Subcutaneous abdominal adipose tissue (tissue), 5 donors: Measurements from ENCODE around the gene PRMT7.

Experiments used
- H3K27ac ChIP-seq: one replicate; pipeline ENCODE4 v1.7.0; 2013; ENCODE audit warnings: low read depth, mild to moderate bottlenecking, inconsistent platforms, low read length, moderate library complexity
- H3K27me3 ChIP-seq, 5 donors: one replicate each; pipeline ENCODE4 v1.7.0; 2013; ENCODE audit warnings: low read length in 5 of 5, inconsistent platforms in 1 of 5; ENCODE audit not compliant: control insufficient read depth in 5 of 5, insufficient read depth in 4 of 5
- H3K36me3 ChIP-seq, 5 donors: one replicate each; pipeline ENCODE4 v1.7.0; 2013; ENCODE audit warnings: low read length in 5 of 5; ENCODE audit not compliant: control insufficient read depth in 5 of 5, insufficient read depth in 5 of 5
- H3K4me1 ChIP-seq, 5 donors: one replicate each; pipeline ENCODE4 v1.7.0; 2013; ENCODE audit warnings: low read length in 5 of 5, mild to moderate bottlenecking in 3 of 5, moderate library complexity in 1 of 5; ENCODE audit not compliant: control insufficient read depth in 5 of 5, insufficient read depth in 5 of 5
- H3K4me3 ChIP-seq, 5 donors: one replicate each; pipeline ENCODE4 v1.7.0; 2013; ENCODE audit warnings: low read length in 5 of 5, low read depth in 1 of 5
- H3K9ac ChIP-seq, 5 donors: one replicate each; pipeline ENCODE4 v1.7.0; 2013; ENCODE audit warnings: low read length in 5 of 5, mild to moderate bottlenecking in 4 of 5, moderate library complexity in 3 of 5
- H3K9me3 ChIP-seq, 5 donors: one replicate each; pipeline ENCODE4 v1.7.0; 2013; ENCODE audit warnings: low read length in 5 of 5; ENCODE audit not compliant: control insufficient read depth in 5 of 5
- donor health status: healthy.
- donor health status: healthy.
- donor health status: healthy.
- donor health status: healthy.
- donor health status: healthy.

PRMT7 gene

DNA sequence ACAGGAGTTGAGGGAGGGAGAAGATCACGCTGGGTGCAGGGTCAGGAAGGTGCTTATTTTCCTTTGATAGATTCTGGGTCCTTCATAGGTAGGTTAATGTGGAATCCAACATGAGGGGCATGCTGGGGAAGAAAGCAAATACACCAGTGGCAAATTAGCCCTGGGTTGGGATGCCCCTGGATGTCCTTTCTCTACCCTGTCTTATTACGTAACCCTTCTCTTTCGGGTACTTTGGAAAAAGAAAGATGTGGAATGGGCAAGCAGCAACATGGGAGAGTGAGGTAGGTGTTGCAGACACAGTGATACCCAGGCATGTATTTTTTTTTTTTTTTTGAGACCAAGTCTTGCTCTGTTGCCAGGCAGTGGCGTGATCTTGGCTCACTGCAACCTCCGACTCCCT is 37.4 kb upstream of the PRMT7 start:
- Histone ChIP-seq H3K4me3 (no peak overlapping the region), H3K36me3 (peaks cover 8 to 54% (median 20%) of the 10 kb centered on the region in 5 donors), H3K9ac (no peak overlapping the region), H3K9me3 (no peaks in the 10 kb centered on the region), H3K4me1 (peaks cover 2 to 69% (median 39%) of the 10 kb centered on the region in 5 donors), H3K27me3 (no peaks in the 10 kb centered on the region), H3K27ac (peak overlapping the region; percentile 51)

DNA sequence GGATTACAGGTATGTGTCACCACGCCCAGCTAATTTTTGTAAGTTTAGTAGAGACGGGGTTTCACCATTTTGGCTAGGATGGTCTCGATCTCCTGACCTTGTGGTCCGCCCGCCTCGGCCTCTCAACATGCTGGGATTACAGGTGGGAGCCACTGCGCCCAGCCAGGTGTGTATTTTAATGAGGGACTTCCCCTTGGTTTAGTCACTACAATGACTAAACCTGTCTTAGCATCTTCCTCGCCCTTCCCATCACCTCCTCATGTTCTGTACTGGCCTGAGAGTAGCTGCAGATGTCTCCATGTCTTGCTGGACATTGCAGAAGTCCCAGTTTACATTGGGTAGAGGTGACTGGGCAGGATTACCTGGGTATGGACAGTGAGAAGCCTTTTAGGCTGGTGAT is 36.9 kb upstream of the PRMT7 start:
- Histone ChIP-seq H3K9me3 (no peaks in the 10 kb centered on the region), H3K9ac (no peak overlapping the region), H3K27ac (no peak overlapping the region), H3K4me3 (no peak overlapping the region), H3K4me1 (peaks cover 2 to 67% (median 39%) of the 10 kb centered on the region in 5 donors), H3K27me3 (no peaks in the 10 kb centered on the region), H3K36me3 (peaks cover 8 to 54% (median 20%) of the 10 kb centered on the region in 5 donors)

DNA sequence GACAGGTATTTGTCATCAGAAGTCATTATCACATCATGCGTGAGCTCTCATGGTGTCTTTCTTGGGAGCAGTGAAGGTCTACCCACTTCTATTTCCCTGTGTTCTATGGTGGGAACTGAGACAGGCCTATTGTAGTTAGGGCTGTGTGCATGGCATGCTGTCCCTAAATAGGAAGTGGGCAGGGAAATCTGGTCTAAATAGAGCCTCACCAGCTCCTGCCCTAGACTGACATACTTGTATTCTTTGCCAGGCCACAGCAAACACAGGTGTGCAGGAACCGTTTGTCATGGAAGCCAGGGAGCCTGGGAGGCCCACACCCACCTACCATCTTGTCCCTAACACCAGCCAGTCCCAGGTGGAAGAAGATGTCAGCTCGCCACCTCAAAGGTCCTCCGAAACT is 36.4 kb upstream of the PRMT7 start:
- Histone ChIP-seq H3K4me1 (peaks cover 2 to 67% (median 44%) of the 10 kb centered on the region in 5 donors), H3K4me3 (no peak overlapping the region), H3K9me3 (no peaks in the 10 kb centered on the region), H3K27me3 (no peaks in the 10 kb centered on the region), H3K27ac (no peak overlapping the region), H3K9ac (no peak overlapping the region), H3K36me3 (peaks cover 4 to 52% (median 20%) of the 10 kb centered on the region in 5 donors)

DNA sequence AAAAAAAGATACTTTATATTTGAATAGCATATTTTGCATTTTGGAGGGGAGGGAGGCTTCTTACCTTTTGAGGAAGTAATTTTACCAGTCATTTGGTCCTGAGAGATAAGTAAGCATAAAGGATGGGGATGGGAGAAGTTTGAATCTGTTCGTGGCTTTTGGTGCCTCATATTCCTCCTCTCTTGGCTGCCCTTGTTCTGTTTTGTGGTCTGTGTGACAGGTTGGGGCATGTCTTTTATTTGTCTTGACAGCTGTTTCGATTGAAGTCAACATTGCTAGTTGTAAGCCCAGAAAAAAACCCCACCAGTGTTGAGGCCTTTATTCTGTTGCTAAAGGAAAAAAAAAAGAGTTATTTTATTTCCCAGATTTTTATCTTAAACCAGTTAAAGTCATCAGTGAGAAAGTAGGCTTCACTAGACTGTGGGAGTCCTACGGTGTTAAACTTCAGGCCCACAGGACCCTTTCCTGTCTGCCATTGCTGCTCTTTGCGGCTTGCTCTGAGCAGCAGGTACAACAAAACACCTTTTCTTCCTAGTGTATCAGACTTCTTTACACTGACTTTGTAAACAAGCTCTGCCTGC is 35.1 kb upstream of the PRMT7 start:
- H3K9ac ChIP-seq: peak overlapping the region in 2 of 5 donors; percentile 32 to 51
- H3K36me3 ChIP-seq: peaks cover 4 to 47% (median 20%) of the 10 kb centered on the region in 5 donors
- peak overlapping the region; percentile 60 for H3K27ac ChIP-seq
- H3K27me3 ChIP-seq: no peaks in the 10 kb centered on the region
- H3K4me1 ChIP-seq: peaks cover 5 to 69% (median 49%) of the 10 kb centered on the region in 5 donors
- no peaks in the 10 kb centered on the region for H3K9me3 ChIP-seq
- no peak overlapping the region for H3K4me3 ChIP-seq

DNA sequence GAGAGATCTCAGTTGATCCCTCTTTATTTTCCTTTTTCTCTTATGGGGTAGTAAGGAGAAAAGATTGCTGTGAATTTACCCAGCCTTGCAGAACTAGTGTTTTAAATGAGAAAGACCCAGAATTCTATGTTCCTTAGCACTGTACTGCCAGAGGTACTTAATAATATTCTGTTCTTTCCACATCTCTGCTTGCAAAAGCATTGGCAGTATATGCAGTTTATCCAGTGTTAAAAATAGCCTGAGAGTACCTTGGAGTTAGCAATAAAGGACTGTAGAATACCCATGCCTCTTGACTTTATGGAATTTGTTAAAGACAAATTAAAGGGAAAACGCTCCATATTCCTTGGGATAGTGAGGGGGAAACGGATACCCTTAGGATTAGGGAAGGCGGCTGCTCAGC is 34.6 kb upstream of the PRMT7 start:
- Histone ChIP-seq H3K4me3 (no peak overlapping the region), H3K27me3 (no peaks in the 10 kb centered on the region), H3K36me3 (peaks cover 4 to 46% (median 20%) of the 10 kb centered on the region in 5 donors), H3K4me1 (peaks cover 5 to 69% (median 50%) of the 10 kb centered on the region in 5 donors), H3K9ac (no peak overlapping the region), H3K9me3 (no peaks in the 10 kb centered on the region), H3K27ac (peak overlapping the region; percentile 60)

DNA sequence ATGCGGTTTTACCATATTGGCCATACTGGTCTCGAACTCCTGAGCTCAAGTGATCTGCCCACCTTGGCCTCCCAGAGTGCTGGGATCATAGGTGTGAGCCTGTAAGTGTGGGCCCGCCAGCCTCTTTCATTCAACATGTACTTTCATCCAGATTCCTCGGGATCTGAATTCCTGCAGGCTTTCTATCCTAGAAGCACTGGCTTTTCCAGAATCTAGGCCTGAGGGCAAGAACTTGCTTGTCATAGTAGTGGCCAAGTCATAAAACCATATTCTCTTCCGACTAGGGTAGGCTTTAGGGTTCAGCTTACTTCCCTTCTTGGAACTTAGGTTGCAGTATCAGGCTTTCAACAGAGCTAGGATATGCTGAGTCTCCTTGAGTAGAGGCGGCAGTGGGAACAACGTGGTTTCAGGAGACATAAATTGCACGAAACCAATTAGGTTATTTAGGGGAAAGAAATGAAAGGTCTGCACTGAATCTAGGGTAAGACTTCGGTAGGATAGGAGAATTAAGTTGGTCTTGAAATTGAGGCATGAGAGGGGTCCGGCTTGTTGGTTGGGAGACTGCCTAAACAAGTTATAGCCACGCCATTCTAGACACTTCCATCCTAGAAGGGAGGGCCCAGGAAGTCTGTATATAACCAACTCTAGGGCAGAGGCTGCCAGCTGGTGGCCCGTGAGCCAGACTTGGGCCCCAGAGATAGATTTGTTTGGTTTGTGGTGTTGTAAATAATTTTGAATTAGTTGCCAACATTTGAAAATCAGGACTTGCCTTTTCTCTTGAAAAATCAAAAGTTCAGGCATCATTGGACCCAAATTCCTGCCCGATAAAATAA is 30.9 kb upstream of the PRMT7 start:
- Histone ChIP-seq H3K4me3 (no peak overlapping the region), H3K27me3 (no peaks in the 10 kb centered on the region), H3K9me3 (no peaks in the 10 kb centered on the region), H3K36me3 (peaks cover 4 to 28% (median 5%) of the 10 kb centered on the region in 5 donors), H3K27ac (peak overlapping the region; percentile 91), H3K9ac (peak overlapping the region in 1 of 5 donors; percentile 47), H3K4me1 (peaks cover 22 to 80% (median 72%) of the 10 kb centered on the region in 5 donors)

DNA sequence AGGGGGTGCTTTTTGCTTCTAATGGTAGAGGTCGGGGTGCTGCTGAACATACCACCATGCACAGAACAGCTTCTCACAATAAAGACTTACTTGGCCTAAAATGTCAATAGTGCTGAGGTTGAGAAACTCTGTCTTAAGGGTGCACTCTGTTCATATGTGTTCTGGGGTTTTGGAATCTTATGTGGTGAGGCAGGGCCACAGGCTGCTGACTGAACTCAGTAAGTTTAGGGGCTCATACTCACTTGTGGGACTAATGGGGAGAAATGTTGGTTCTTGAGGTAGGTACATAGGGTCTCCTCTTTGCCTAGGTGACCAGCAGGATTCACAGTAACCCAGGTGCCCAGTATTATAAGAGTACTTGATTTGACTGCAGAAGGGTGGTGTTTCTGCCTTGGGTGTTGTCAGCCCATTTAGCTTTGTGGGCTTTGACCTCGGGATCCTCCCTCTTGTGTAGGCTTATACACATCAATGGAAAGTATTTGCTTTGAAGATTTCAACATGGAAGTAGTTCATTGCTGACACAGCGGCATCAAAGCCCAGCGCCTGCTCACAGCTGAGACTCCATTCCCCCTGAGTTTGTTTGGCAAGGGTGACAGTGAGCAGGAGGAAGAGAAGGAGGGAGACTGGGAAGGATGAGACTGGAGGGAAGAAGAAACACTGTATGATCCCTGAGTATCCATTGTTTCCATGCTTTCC is 29.3 kb upstream of the PRMT7 start:
- peak overlapping the region in 3 of 5 donors; percentile 2 to 62 (median 19) for H3K9ac ChIP-seq
- H3K4me1 ChIP-seq: peaks cover 25 to 81% (median 77%) of the 10 kb centered on the region in 5 donors
- H3K27ac ChIP-seq: peak overlapping the region; percentile 91
- H3K4me3 ChIP-seq: peak overlapping the region in 1 of 5 donors; percentile 1
- H3K36me3 ChIP-seq: peaks cover 0 to 15% (median 4%) of the 10 kb centered on the region in 5 donors
- H3K27me3 ChIP-seq: no peaks in the 10 kb centered on the region
- H3K9me3 ChIP-seq: no peaks in the 10 kb centered on the region

DNA sequence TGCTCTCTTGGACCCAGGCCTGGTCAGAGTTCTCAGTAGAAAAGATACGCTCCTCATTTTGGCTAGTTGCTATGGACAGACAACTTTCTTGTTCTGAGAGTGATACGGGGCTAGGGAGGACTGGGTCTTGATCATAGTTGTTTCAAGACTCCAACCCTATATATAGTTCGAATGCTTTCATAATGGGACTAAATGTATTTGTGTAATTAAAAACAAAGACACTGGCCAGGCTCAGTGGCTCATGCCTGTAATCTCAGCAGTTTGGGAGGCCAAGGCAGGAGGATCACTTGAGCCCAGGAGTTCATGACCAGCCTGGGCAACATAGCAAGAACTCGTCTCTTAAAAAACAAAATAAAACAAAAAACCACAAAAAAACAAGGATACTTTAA is 28.8 kb upstream of the PRMT7 start:
- Histone ChIP-seq H3K9ac (peak overlapping the region in 3 of 5 donors; percentile 19 to 71 (median 20)), H3K4me3 (no peak overlapping the region), H3K27ac (peak overlapping the region; percentile 91), H3K4me1 (peaks cover 25 to 82% (median 78%) of the 10 kb centered on the region in 5 donors), H3K9me3 (no peaks in the 10 kb centered on the region), H3K27me3 (no peaks in the 10 kb centered on the region), H3K36me3 (peaks cover 0 to 18% (median 4%) of the 10 kb centered on the region in 5 donors)

DNA sequence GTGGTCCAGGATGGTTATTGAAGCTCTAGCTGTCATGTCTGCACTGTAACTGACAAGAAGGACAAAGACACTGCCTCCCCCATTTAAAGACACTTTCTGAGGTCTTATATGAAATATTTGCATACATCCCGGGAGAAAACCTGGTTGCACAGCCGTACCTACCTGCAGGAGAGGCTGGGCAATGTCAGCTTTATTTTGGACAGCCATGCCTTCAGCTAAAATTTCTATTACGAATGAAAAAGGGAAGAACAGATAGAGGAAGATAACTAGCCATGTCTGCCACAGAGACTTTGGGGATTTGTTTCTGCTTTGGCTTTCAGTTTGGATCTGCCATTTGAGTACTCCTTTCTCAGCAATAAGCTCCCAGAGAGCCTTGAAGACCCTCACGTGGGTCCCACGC is 27.5 kb upstream of the PRMT7 start:
- H3K4me3 ChIP-seq: no peak overlapping the region
- no peaks in the 10 kb centered on the region for H3K27me3 ChIP-seq
- peak overlapping the region; percentile 36 to 79 (median 51) for H3K9ac ChIP-seq
- no peaks in the 10 kb centered on the region for H3K9me3 ChIP-seq
- peaks cover 0 to 22% (median 4%) of the 10 kb centered on the region in 5 donors for H3K36me3 ChIP-seq
- H3K4me1 ChIP-seq: peaks cover 32 to 94% (median 91%) of the 10 kb centered on the region in 5 donors
- H3K27ac ChIP-seq: peak overlapping the region; percentile 91
